Endothelial cell of umbilical vein (primary cell): ENCODE results near the gene PDLIM1. TPM values are rescaled to one million over a fixed set of nuclear protein-coding genes. Genes with fewer than 3 reads are reported as not detected.

Experiments used
- BruUV-seq: library from RNA; stranded (reverse); fragments of 400-500 nt; replicated peaks from 2 replicates; lab custom pipeline; 2021; lab: Mats Ljungman, UMichigan
- CTCF ChIA-PET: fragments of 300-600, 350-600 bp; sonication (Branson Sonifier 250); formaldehyde crosslinking; loops from one replicate; lab custom pipeline; 2021; ENCODE audit warnings: antibody characterized with exemption, inconsistent platforms; lab: Charles Lee
- POLR2A ChIA-PET: fragments of 300-600, 350-600 bp; sonication (Branson Sonifier 250); formaldehyde crosslinking; loops from one replicate; lab custom pipeline; 2021; ENCODE audit warnings: antibody characterized with exemption, inconsistent platforms; lab: Charles Lee
- DNase-seq: peaks from one replicate; pipeline ENCODE4 v3.0.0-alpha.2; 2011; ENCODE audit warnings: low read depth, low spot score
- FAIRE-seq: peaks from 2 replicates; lab custom pipeline; 2011; peaks lifted over from hg19 to GRCh38; lab: Jason Lieb, UNC
- H2AFZ ChIP-seq: 2 replicates; pipeline ENCODE4 v1.6.0; 2012; ENCODE audit warnings: low read depth, low read length, control low read depth, inconsistent platforms
- H3K27ac ChIP-seq: 2 replicates; pipeline ENCODE4 v1.5.1; 2011; ENCODE audit warnings: low read depth, mild to moderate bottlenecking, control low read depth, low read length, moderate library complexity; ENCODE audit not compliant: insufficient read depth
- H3K27me3 ChIP-seq, 2 experiments: 2 replicates each; pipeline versions ENCODE4 v1.6.0 to v1.6.1; 2011; ENCODE audit warnings: low read length in 2 of 2, mixed read lengths in 1 of 2; ENCODE audit not compliant: control insufficient read depth in 2 of 2, insufficient read depth in 2 of 2
- H3K36me3 ChIP-seq, 2 experiments: 2 replicates in 1 of 2; 3 replicates in 1 of 2; pipeline ENCODE4 v1.5.1; 2011; ENCODE audit warnings: low read length in 2 of 2, mild to moderate bottlenecking in 1 of 2, moderate library complexity in 1 of 2; ENCODE audit not compliant: control insufficient read depth in 2 of 2, insufficient read depth in 2 of 2; ENCODE audit errors: extremely low read depth in 1 of 2
- H3K4me1 ChIP-seq: 3 replicates; pipeline ENCODE4 v1.5.1; 2011; ENCODE audit warnings: mild to moderate bottlenecking, low read length; ENCODE audit not compliant: control insufficient read depth, insufficient read depth; ENCODE audit errors: extremely low read depth
- H3K4me2 ChIP-seq: 2 replicates; pipeline ENCODE4 v1.6.1; 2011; ENCODE audit warnings: low read length, control low read depth, mixed read lengths; ENCODE audit not compliant: insufficient read depth
- H3K4me3 ChIP-seq, 3 experiments: fragments of 200-600 bp in 1 of 3; sonication (generic), shearing (Covaris generic) in 1 of 3; replicated peaks in 1 of 3; 2 replicates each; pipeline ENCODE4 v1.5.1; 2011 to 2016; ENCODE audit warnings: control low read depth in 3 of 3, low read length in 3 of 3, mild to moderate bottlenecking in 2 of 3, inconsistent platforms in 1 of 3, low read depth in 1 of 3, moderate library complexity in 1 of 3; ENCODE audit not compliant: insufficient read depth in 1 of 3
- H3K79me2 ChIP-seq: 2 replicates; pipeline ENCODE4 v1.6.0; 2012; ENCODE audit warnings: low read length, inconsistent platforms; ENCODE audit not compliant: control insufficient read depth, insufficient read depth
- H3K9ac ChIP-seq: replicated peaks from 2 replicates; pipeline ENCODE3; 2011; ENCODE audit warnings: low read length, control low read depth; ENCODE audit not compliant: insufficient read depth; ENCODE audit errors: extremely low read depth
- H3K9me1 ChIP-seq: replicated peaks from 3 replicates; pipeline ENCODE4 v1.6.0; 2011; ENCODE audit warnings: mild to moderate bottlenecking, low read length; ENCODE audit not compliant: control insufficient read depth, insufficient read depth; ENCODE audit errors: extremely low read depth
- H3K9me3 ChIP-seq: replicated peaks from 2 replicates; pipeline ENCODE4 v1.5.1; 2012; ENCODE audit warnings: low read length, inconsistent platforms; ENCODE audit not compliant: control insufficient read depth, insufficient read depth
- H4K20me1 ChIP-seq: replicated peaks from 2 replicates; pipeline ENCODE3; 2011; ENCODE audit warnings: mild to moderate bottlenecking, low read length; ENCODE audit not compliant: control insufficient read depth, insufficient read depth; ENCODE audit errors: extremely low read depth
- CTCF ChIP-seq, 2 donors: IDR thresholded peaks; 1 replicate in 1 of 2; 2 replicates in 1 of 2; pipeline ENCODE4 v1.5.1; 2011; ENCODE audit warnings: low read length in 2 of 2, mild to moderate bottlenecking in 2 of 2, moderate library complexity in 2 of 2, control low read depth in 1 of 2, inconsistent platforms in 1 of 2, low read depth in 1 of 2; ENCODE audit not compliant: insufficient read depth in 1 of 2; ENCODE audit errors: extremely low read depth in 1 of 2
- FOS ChIP-seq: IDR thresholded peaks from 2 replicates; pipeline ENCODE4 v1.6.1; 2011; ENCODE audit warnings: mild to moderate bottlenecking, low read length, moderate library complexity, borderline replicate concordance; ENCODE audit not compliant: insufficient read depth
- GATA2 ChIP-seq: IDR thresholded peaks from 2 replicates; pipeline ENCODE4 v1.7.0; 2011; ENCODE audit warnings: low read depth, mild to moderate bottlenecking, moderate library complexity, mixed read lengths, low read length; ENCODE audit not compliant: insufficient read length, insufficient read depth
- JUN ChIP-seq: IDR thresholded peaks from 2 replicates; pipeline ENCODE4 v1.6.1; 2011; ENCODE audit warnings: borderline replicate concordance, low read depth; ENCODE audit not compliant: insufficient read length, insufficient read depth
- MAX ChIP-seq: IDR thresholded peaks from 2 replicates; pipeline ENCODE4 v1.6.1; 2011; ENCODE audit not compliant: insufficient read depth, insufficient read length
- MYC ChIP-seq: IDR thresholded peaks from one replicate; pipeline ENCODE4 v1.6.1; 2011; ENCODE audit warnings: mild to moderate bottlenecking, low read depth, low read length
- POLR2A ChIP-seq: IDR thresholded peaks from 2 replicates; pipeline ENCODE4 v1.6.1; 2012; ENCODE audit warnings: low read depth, mild to moderate bottlenecking, control low read depth, low read length
- POLR2AphosphoS5 ChIP-seq: IDR thresholded peaks from 2 replicates; pipeline ENCODE4 v1.6.1; 2012; ENCODE audit warnings: low read depth, mild to moderate bottlenecking, control low read depth, low read length, moderate library complexity; ENCODE audit not compliant: insufficient read depth
- dilution Hi-C: fragments of 300-500 bp; cut with MboI; formaldehyde crosslinking; loops from one replicate; pipeline ENCODE4 v1.15.0; 2019; ENCODE audit warnings: low sequenced_read_pairs; ENCODE audit not compliant: extremely low pct_ligation_motif_present
- intact Hi-C: fragments of 100-400 bp; cut with micrococcal nuclease; formaldehyde crosslinking; loops from one replicate; pipeline ENCODE4 v1.10.0; 2022
- polyA plus RNA-seq, 4 experiments: library from polyadenylated mRNA; depleted of rRNA in 3 of 4; stranded (reverse) in 3 of 4; unstranded in 1 of 4; fragments of >200 nt; gene quantifications; 2 replicates each; pipeline versions ENCODE4 v1.2.1 to v1.2.3, GENCODE V29; 2011 to 2012; ENCODE audit warnings: missing spikeins in 1 of 4
- total RNA-seq: library from RNA; stranded (reverse); gene quantifications from 2 replicates; pipeline ENCODE4 v1.2.3, GENCODE V29; 2021

PDLIM1 gene
- total and polyA plus RNA-seq, 2 donors (not counting 3 experiments of a cell fraction or from before 2014, with no cell fraction given), result 91.1 to 122 TPM

DNA sequence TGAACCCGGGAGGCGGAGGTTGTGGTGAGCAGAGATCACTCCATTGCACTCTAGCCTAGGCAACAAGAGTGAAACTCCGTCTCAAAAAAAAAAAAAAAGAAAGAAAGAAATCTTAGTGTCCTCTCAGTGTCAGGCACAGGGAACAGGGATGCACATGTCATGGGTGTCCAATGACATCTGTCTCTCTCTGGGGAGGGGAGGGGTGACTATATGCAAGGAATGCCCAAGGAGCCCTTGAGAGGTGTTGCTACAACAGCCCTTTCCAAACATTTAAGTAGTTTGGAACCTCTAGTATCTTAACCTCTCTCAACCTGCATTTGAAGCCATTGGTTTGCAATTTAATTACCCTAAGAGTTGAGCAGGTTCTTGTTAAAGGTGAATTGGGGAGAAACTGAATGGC is 28.9 kb downstream of the PDLIM1 start:
- CTCF ChIA-PET, result interaction anchor here (1.7 kb wide), 1 partner anchor 16 kb away, joined by 9 read pairs; no protein-coding TSS in a partner anchor
- dilution Hi-C loops, result no loop called here
- no peaks in the 10 kb centered on the region for H3K9me1 ChIP-seq

GRCh38 chr10:95260909-95261552 is 29.8 kb downstream of the PDLIM1 start:
- no peak for TF ChIP-seq MAX
- no peak for TF ChIP-seq MYC
- no peak for TF ChIP-seq FOS
- TF ChIP-seq POLR2AphosphoS5, result no peak
- no peak for TF ChIP-seq JUN
- TF ChIP-seq POLR2A, result no peak
- no peak for TF ChIP-seq GATA2
- TF ChIP-seq CTCF (IDR thresholded peaks at IDR 0.05; ENCODE audit: extremely low read depth in 1 of 2, insufficient read depth in 1 of 2, low read depth in 1 of 2, low read length in 2 of 2), result no peak
- peaks cover 8% of the 10 kb centered on the region for H3K4me1 ChIP-seq
- no peaks in the 10 kb centered on the region for H3K9me3 ChIP-seq
- H3K79me2 ChIP-seq, result no peaks in the 10 kb centered on the region
- intact Hi-C loops (no loop called here), dilution Hi-C loops (no loop called here)
- ChIA-PET CTCF (interaction anchor here (0.6 to 1.7 kb wide), 5 partner anchors 9 to 102 kb away, joined by 3 to 9 read pairs (median 4); no protein-coding TSS in a partner anchor), POLR2A (no interaction called here)
- H3K9me1 ChIP-seq, result no peaks in the 10 kb centered on the region
- H3K36me3 ChIP-seq, result peaks cover 0 to 10% of the 10 kb centered on the region in 2 experiments
- no TSS peak for BruUV-seq
- FAIRE-seq (no peak), DNase-seq (no peak)
- no peak overlapping the region for H3K4me3 ChIP-seq
- H4K20me1 ChIP-seq, result no peaks in the 10 kb centered on the region
- no peak overlapping the region for H2AFZ ChIP-seq
- H3K4me2 ChIP-seq, result no peak overlapping the region
- peak overlapping the region; percentile 24 for H3K27ac ChIP-seq
- H3K27me3 ChIP-seq, result no peaks in the 10 kb centered on the region
- H3K9ac ChIP-seq, result no peak overlapping the region

More for the DNA sequence above, 28.9 kb downstream of the PDLIM1 start:
- peaks cover 0 to 10% of the 10 kb centered on the region in 2 experiments for H3K36me3 ChIP-seq
- H3K79me2 ChIP-seq, result no peaks in the 10 kb centered on the region
- H3K4me3 ChIP-seq, result no peak overlapping the region
- H3K9me3 ChIP-seq, result no peaks in the 10 kb centered on the region
- no peak overlapping the region for H3K27ac ChIP-seq
- no peak for TF ChIP-seq MYC
- no peak for TF ChIP-seq POLR2AphosphoS5
- TF ChIP-seq JUN, result no peak
- no peak for TF ChIP-seq MAX
- BruUV-seq, result no TSS peak
- H3K9ac ChIP-seq, result no peak overlapping the region
- H4K20me1 ChIP-seq, result no peaks in the 10 kb centered on the region
- no peak for DNase-seq
- no peak overlapping the region for H3K4me2 ChIP-seq
- POLR2A ChIA-PET, result no interaction called here
- peaks cover 16% of the 10 kb centered on the region for H3K4me1 ChIP-seq
- no peaks in the 10 kb centered on the region for H3K27me3 ChIP-seq
- H2AFZ ChIP-seq, result no peak overlapping the region
- FAIRE-seq, result no peak
- intact Hi-C loops, result no loop called here
